Memory B cell (primary cell): Measurements from ENCODE around the gene PTPRM.

Experiments used
- ATAC-seq: fragments of 150-1000 bp; cut with Tn5 transposase; 2 replicates; pipeline ENCODE4 v1.10.0; 2021; ENCODE audit warnings: low read depth, mild to moderate bottlenecking, moderate library complexity
- DNase-seq, 2 donors: peaks; one replicate each; pipeline ENCODE4 v3.0.0; 2022; ENCODE audit warnings: low spot score in 2 of 2
- H3K27ac Mint-ChIP-seq: one replicate; pipeline ENCODE4 v1.8.0; 2022; ENCODE audit warnings: mild to moderate bottlenecking, moderate library complexity, mixed read lengths
- H3K27me3 Mint-ChIP-seq: one replicate; pipeline ENCODE4 v1.8.0; 2022; ENCODE audit warnings: mixed read lengths
- H3K36me3 Mint-ChIP-seq: one replicate; pipeline ENCODE4 v1.8.0; 2022; ENCODE audit warnings: mild to moderate bottlenecking, mixed read lengths
- H3K4me1 Mint-ChIP-seq: one replicate; pipeline ENCODE4 v1.8.0; 2022; ENCODE audit warnings: mixed read lengths
- H3K4me3 Mint-ChIP-seq: one replicate; pipeline ENCODE4 v1.8.0; 2022; ENCODE audit warnings: mild to moderate bottlenecking, moderate library complexity, mixed read lengths
- H3K9me3 Mint-ChIP-seq: one replicate; pipeline ENCODE4 v1.8.0; 2022; ENCODE audit warnings: mixed read lengths

PTPRM gene

DNA sequence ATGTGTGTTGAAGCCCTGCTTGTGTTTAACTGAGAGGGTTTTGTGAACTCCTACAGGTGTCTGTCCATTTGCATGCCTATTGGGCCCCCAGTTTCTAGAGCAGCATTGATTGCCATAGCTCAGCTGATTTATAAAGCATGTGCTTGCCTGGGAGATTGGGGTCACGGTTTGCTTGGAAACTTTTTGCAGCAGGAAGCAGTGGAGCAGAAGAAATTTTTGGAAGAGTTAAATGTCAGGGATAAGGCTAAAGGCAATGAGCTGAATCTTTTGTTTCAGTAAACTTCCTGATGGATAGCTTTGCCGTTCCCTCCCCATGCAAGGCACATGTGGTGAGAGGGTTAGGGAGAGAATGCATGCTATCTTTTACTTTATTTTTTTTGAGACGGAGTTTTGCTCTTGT lies 102.2 kb downstream of the PTPRM start:
- H3K27ac Mint-ChIP-seq: no peak overlapping the region
- no peak overlapping the region for H3K4me3 Mint-ChIP-seq
- H3K9me3 Mint-ChIP-seq: no peaks in the 10 kb centered on the region
- no peaks in the 10 kb centered on the region for H3K27me3 Mint-ChIP-seq
- DNase-seq (no peak), ATAC-seq (no peak)
- no peaks in the 10 kb centered on the region for H3K4me1 Mint-ChIP-seq
- no peaks in the 10 kb centered on the region for H3K36me3 Mint-ChIP-seq

DNA sequence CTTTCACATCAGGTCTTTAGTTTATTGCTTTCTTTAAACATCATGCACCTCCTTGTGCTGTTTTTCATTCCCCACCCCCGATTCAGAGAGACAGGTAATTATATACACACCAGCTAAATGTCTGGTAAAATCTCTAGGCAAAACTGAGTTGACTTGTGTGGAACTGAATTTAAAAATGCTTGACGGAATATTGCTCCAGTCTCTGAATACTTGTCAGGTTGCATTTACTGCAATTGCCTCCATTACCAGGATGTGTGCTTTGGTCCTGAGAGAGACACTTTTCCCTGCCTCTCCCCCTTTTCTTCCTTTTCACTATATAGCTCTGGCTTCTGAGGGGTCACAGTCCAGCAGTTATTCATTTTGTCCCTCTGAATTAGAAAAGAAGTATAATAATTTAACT lies 104.0 kb downstream of the PTPRM start:
- no peak overlapping the region for H3K27ac Mint-ChIP-seq
- H3K27me3 Mint-ChIP-seq: no peaks in the 10 kb centered on the region
- H3K4me1 Mint-ChIP-seq: no peaks in the 10 kb centered on the region
- H3K4me3 Mint-ChIP-seq: no peak overlapping the region
- no peaks in the 10 kb centered on the region for H3K36me3 Mint-ChIP-seq
- no peak for DNase-seq
- no peaks in the 10 kb centered on the region for H3K9me3 Mint-ChIP-seq
- no peak for ATAC-seq

GRCh38 chr18:7676253-7676873 lies 109.2 kb downstream of the PTPRM start:
- Mint-ChIP-seq H3K4me3 (no peak overlapping the region), H3K36me3 (no peaks in the 10 kb centered on the region), H3K9me3 (peaks cover 1% of the 10 kb centered on the region), H3K4me1 (no peaks in the 10 kb centered on the region), H3K27ac (no peak overlapping the region), H3K27me3 (no peaks in the 10 kb centered on the region)
- no peak for DNase-seq
- ATAC-seq: no peak

DNA sequence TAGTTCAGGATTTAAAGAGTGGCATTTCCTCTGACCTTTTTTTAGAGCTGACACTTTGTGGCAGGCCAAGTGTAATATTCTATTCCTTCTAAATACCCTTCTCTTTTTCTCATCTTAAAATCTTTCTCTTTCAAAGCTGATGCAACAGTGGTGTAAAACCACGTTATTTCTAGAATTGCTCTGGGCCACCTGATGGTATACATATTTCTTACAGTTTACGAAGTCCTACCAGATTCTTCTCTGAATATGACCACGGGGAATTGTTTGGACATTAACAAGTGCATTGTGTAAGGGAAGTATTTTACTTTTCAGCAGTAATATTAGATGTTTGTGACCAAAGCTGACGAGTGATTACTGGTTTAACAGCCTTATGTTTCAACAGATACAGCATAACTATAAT lies 109.9 kb downstream of the PTPRM start:
- H3K27ac Mint-ChIP-seq: no peak overlapping the region
- H3K9me3 Mint-ChIP-seq: peaks cover 1% of the 10 kb centered on the region
- no peaks in the 10 kb centered on the region for H3K4me1 Mint-ChIP-seq
- H3K36me3 Mint-ChIP-seq: no peaks in the 10 kb centered on the region
- H3K4me3 Mint-ChIP-seq: no peak overlapping the region
- no peaks in the 10 kb centered on the region for H3K27me3 Mint-ChIP-seq
- DNase-seq (no peak), ATAC-seq (no peak)

DNA sequence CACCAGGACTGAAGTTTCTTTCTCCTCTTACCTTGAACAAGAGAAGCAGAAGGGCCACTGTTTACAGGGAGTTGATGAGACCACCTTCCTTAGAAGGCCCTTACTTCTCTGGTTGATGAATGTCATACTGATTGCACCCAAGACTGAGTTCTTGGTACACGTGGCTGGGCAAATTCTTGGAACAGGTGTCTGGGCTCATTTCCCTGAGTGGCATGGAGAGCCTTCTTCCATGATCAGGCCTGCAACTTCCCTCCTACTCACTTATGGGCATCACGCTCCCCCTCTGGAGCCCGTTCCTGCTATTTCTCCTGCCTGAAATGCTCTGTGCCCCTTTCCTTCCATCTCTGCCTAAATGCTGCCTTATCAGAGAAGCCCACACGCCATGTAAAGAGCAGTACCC lies 110.3 kb downstream of the PTPRM start:
- no peak for ATAC-seq
- no peaks in the 10 kb centered on the region for H3K27me3 Mint-ChIP-seq
- H3K4me1 Mint-ChIP-seq: no peaks in the 10 kb centered on the region
- DNase-seq: no peak
- no peak overlapping the region for H3K4me3 Mint-ChIP-seq
- H3K36me3 Mint-ChIP-seq: no peaks in the 10 kb centered on the region
- H3K27ac Mint-ChIP-seq: no peak overlapping the region
- peaks cover 1% of the 10 kb centered on the region for H3K9me3 Mint-ChIP-seq

- Mint-ChIP-seq H3K27ac (no peak overlapping the region), H3K36me3 (no peaks in the 10 kb centered on the region), H3K9me3 (peaks cover 1% of the 10 kb centered on the region), H3K4me3 (no peak overlapping the region), H3K4me1 (no peaks in the 10 kb centered on the region), H3K27me3 (no peaks in the 10 kb centered on the region)
- DNase-seq (no peak), ATAC-seq (no peak)
Observed at GRCh38 chr18:7678389-7678788, 111.3 kb downstream of the PTPRM start.

DNA sequence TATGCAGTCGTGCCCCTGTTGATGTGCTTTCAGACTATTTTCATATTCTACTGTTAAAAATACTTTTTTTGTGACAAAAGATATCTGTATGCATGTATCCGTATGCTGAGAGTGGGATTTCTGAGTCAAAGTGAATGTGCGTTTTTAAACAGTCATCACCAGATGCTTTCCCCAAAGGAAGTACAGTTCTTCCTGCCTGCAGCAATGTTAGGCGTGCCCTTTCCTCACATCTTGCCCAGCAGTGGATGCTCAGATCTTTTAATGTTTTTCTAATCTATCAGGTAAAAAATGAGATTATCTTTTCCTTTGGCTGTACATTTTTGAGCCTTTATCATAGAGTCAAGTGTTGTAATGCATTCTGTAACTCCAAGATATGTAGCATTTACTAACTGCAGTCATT lies 111.7 kb downstream of the PTPRM start:
- no peaks in the 10 kb centered on the region for H3K4me1 Mint-ChIP-seq
- H3K36me3 Mint-ChIP-seq: no peaks in the 10 kb centered on the region
- no peak overlapping the region for H3K4me3 Mint-ChIP-seq
- ATAC-seq (no peak), DNase-seq (no peak)
- H3K27ac Mint-ChIP-seq: no peak overlapping the region
- H3K9me3 Mint-ChIP-seq: peaks cover 1% of the 10 kb centered on the region
- no peaks in the 10 kb centered on the region for H3K27me3 Mint-ChIP-seq

- peaks cover 1% of the 10 kb centered on the region for H3K9me3 Mint-ChIP-seq
- ATAC-seq: no peak
- no peak overlapping the region for H3K4me3 Mint-ChIP-seq
- H3K27me3 Mint-ChIP-seq: no peaks in the 10 kb centered on the region
- H3K4me1 Mint-ChIP-seq: no peaks in the 10 kb centered on the region
- no peaks in the 10 kb centered on the region for H3K36me3 Mint-ChIP-seq
- H3K27ac Mint-ChIP-seq: no peak overlapping the region
- DNase-seq: no peak
Observed at GRCh38 chr18:7681298-7681697, 114.2 kb downstream of the PTPRM start.

DNA sequence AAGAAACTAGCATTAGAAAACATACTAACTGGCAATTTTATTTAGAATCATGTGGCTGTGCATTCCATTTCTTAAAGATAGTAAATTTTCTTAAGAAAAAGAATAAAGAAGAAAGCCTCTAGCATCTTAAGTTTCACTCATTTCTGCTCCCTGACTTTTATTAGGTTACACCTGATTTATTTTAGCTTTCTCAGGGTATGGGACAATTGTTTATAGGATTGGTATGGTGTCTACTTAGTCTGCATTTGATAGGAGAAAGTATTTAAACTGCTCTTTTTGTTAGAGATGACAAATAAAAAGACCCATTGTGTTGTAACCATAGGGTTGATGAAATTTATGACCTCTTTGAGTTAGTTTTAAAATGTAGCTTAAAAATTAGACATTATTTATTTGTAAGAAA lies 115.2 kb downstream of the PTPRM start:
- DNase-seq (no peak), ATAC-seq (no peak)
- Mint-ChIP-seq H3K4me1 (no peaks in the 10 kb centered on the region), H3K4me3 (no peak overlapping the region), H3K27ac (no peak overlapping the region), H3K27me3 (no peaks in the 10 kb centered on the region), H3K36me3 (no peaks in the 10 kb centered on the region), H3K9me3 (peaks cover 1% of the 10 kb centered on the region)

- Mint-ChIP-seq H3K4me3 (no peak overlapping the region), H3K36me3 (no peaks in the 10 kb centered on the region), H3K4me1 (no peaks in the 10 kb centered on the region), H3K27me3 (no peaks in the 10 kb centered on the region), H3K27ac (no peak overlapping the region), H3K9me3 (no peaks in the 10 kb centered on the region)
- DNase-seq: no peak
- no peak for ATAC-seq
Observed at GRCh38 chr18:7683753-7684152, 116.6 kb downstream of the PTPRM start.

DNA sequence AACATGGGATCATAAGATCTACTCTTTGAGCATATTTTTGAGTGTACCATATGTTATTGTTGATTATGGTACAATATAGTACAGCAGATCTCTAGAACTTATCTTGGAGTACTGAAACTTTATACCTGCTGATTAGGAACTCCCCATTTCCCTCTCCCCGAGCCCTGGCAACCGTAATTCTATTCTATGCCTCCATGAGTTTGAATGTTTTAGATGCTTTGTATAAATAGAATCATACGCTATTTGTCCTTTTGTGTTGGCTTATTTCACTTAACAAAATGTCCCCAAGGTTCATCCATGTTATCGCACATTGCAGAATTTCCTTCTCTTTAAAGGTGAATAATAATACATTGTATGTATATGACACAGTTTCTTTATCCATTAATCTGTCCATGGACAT lies 117.2 kb downstream of the PTPRM start:
- Mint-ChIP-seq H3K36me3 (no peaks in the 10 kb centered on the region), H3K9me3 (no peaks in the 10 kb centered on the region), H3K27me3 (no peaks in the 10 kb centered on the region), H3K4me3 (no peak overlapping the region), H3K27ac (no peak overlapping the region), H3K4me1 (no peaks in the 10 kb centered on the region)
- DNase-seq (no peak), ATAC-seq (no peak)

- Mint-ChIP-seq H3K4me1 (no peaks in the 10 kb centered on the region), H3K27me3 (no peaks in the 10 kb centered on the region), H3K27ac (no peak overlapping the region), H3K4me3 (no peak overlapping the region), H3K36me3 (no peaks in the 10 kb centered on the region), H3K9me3 (no peaks in the 10 kb centered on the region)
- DNase-seq (no peak), ATAC-seq (no peak)
Observed at GRCh38 chr18:7684966-7685365, 117.8 kb downstream of the PTPRM start.

DNA sequence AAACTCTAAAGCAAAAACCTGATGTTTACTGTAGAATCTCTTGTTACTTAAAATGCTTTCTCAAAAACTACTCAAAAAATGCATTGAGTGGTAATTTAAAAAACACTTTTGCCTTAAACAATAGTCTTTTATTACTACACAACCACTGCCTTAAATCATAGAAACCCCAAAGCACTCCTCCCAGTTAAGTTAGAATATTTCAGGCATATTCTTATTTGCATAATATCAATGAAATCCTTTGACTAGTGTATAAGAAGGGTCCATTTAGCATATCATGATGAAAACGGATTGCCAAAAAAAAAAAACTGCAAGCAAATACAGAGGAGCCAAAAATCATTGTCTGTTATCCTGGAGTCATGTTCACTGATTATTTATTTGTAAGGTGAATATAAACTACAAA lies 119.2 kb downstream of the PTPRM start:
- no peaks in the 10 kb centered on the region for H3K4me1 Mint-ChIP-seq
- no peaks in the 10 kb centered on the region for H3K27me3 Mint-ChIP-seq
- no peaks in the 10 kb centered on the region for H3K36me3 Mint-ChIP-seq

DNA sequence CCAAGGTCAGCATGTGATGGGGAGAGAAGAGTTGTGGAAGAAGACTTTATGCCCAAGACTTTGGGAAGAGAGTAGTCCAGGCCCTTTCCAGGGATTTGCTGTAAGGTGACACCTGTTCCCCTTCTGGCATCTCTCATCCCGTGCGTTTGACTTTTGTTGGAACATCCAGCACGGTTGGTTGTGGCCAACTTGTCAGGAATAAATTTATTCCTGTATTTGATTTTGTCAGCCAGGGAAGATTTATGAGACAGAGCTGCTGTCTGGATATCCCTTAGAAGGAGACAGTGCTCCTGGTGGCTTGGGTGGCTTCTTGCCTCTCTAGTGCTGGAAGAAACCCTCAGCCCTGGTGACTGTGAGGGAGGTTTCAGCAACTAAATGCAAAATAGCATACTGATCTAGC lies 121.5 kb downstream of the PTPRM start:
- H3K36me3 Mint-ChIP-seq: no peaks in the 10 kb centered on the region
- H3K4me1 Mint-ChIP-seq: no peaks in the 10 kb centered on the region
- DNase-seq (no peak), ATAC-seq (no peak)
- H3K9me3 Mint-ChIP-seq: peaks cover 3% of the 10 kb centered on the region
- H3K4me3 Mint-ChIP-seq: no peak overlapping the region
- no peaks in the 10 kb centered on the region for H3K27me3 Mint-ChIP-seq
- no peak overlapping the region for H3K27ac Mint-ChIP-seq

More for the DNA sequence above, 119.2 kb downstream of the PTPRM start:
- Mint-ChIP-seq H3K27ac (no peak overlapping the region), H3K4me3 (no peak overlapping the region), H3K9me3 (no peaks in the 10 kb centered on the region)
- DNase-seq: no peak
- no peak for ATAC-seq

GRCh38 chr18:7691206-7691605 lies 124.1 kb downstream of the PTPRM start:
- no peaks in the 10 kb centered on the region for H3K36me3 Mint-ChIP-seq
- peaks cover 5% of the 10 kb centered on the region for H3K9me3 Mint-ChIP-seq
- H3K27me3 Mint-ChIP-seq: no peaks in the 10 kb centered on the region
- DNase-seq: no peak
- no peak for ATAC-seq
- H3K27ac Mint-ChIP-seq: no peak overlapping the region
- no peak overlapping the region for H3K4me3 Mint-ChIP-seq
- H3K4me1 Mint-ChIP-seq: no peaks in the 10 kb centered on the region
